HG03108 (cell line): ENCODE results near the gene NUDT22.

Source experiments
- ATAC-seq: cut with Tn5 transposase; IDR thresholded peaks from one replicate; pipeline ENCODE4 v1.9.1; 2021; ENCODE audit warnings: moderate library complexity; ENCODE audit not compliant: unreplicated experiment

The NUDT22 gene

DNA sequence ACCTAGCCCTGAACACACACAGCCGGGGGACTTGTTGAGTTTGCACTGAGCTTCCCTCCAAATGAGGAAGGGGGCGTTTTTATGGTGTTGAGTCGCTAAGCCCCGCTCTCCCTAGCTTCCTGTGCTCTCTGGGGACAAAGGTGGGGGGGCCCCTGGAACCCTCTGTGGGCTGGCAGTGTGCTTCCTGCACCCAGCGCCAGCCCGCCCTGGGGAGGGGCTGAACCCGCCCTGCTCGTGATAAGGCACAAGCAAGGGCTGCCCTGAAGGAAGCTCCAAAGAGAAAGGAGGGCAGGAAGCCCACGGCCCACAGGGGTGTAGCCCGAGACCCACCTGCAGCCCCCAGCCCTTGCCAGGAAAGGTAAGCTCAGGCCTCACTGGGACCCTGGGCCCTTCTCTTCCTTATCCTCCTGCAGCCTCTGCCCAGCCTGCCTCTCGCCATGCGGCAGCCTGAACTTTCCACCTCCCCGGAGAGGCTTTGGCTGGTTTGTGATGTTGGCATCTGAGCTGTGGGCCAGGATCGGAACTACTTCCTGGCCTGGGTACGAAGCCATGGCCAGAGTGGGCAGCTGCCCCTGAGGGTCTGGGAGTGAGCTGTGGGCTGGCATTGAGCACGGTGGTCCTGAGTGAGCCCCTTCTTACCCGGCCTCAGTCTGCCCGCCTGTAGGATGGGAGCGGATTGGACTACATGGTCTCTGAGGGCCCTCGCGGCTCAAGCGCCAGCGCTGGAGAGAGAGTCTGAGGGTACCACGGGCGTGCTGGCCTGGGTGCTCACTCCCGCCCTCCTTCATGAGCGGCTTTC lies 19.4 kb upstream of the NUDT22 start, which contains the start of gene FERMT3:
FERMT3 (plus strand) TSS at position 265 of the 799 bp plus-strand sequence. CDS start 644 bp downstream, outside the sequence.
- ATAC-seq, result peak; percentile 39

- ATAC-seq, result peak; percentile 51
These were observed 18.6 kb upstream of the NUDT22 start for GRCh38 chr11:64207256-64208085.

- ATAC-seq, result no peak
These were observed 17.8 kb upstream of the NUDT22 start for GRCh38 chr11:64208086-64208795.

- no peak for ATAC-seq
These were observed 17.1 kb upstream of the NUDT22 start for GRCh38 chr11:64208796-64209562.

DNA sequence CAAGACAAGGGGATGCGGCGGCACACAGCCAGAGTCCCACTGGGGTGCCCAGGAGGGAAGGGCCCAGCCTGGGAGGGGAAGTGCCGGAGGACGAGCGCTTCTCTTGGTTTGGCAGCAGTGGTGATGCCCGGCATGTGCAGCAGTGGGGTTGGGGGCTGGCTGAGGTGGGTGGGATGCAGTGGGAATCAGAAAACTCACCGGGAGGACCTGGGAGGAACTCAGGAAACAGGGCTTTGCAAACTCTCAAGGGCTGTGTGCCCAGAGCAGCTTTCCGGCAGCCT lies 16.6 kb upstream of the NUDT22 start:
- ATAC-seq, result no peak

GRCh38 chr11:64210301-64211020 lies 15.6 kb upstream of the NUDT22 start:
- no peak for ATAC-seq

DNA sequence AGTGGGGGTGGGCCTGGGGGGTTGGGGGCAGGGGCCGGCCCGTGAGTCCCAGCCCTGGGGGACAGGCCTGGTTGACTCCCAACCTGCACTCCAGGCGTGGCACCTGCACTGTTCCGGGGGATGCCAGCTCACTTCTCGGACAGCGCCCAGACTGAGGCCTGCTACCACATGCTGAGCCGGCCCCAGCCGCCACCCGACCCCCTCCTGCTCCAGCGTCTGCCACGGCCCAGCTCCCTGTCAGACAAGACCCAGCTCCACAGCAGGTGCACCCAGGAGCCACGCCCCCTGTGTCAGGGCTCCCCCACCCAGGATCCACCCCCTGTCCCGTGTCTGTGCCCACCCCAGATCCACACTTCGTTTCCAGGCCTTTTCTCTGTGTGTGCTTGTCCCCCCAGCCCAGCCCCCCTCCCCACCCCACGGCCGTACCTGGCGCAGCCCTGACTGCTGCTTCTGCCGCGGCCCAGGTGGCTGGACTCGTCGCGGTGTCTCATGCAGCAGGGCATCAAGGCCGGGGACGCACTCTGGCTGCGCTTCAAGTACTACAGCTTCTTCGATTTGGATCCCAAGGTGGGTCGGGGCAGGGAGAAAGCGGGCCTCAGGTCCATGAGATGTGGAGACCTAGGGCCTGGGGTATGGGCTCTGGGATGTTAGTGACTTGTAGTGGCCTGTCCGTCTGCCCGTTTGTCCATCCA lies 14.7 kb upstream of the NUDT22 start:
- no peak for ATAC-seq

GRCh38 chr11:64216879-64217278 lies 9.2 kb upstream of the NUDT22 start:
- no peak for ATAC-seq

DNA sequence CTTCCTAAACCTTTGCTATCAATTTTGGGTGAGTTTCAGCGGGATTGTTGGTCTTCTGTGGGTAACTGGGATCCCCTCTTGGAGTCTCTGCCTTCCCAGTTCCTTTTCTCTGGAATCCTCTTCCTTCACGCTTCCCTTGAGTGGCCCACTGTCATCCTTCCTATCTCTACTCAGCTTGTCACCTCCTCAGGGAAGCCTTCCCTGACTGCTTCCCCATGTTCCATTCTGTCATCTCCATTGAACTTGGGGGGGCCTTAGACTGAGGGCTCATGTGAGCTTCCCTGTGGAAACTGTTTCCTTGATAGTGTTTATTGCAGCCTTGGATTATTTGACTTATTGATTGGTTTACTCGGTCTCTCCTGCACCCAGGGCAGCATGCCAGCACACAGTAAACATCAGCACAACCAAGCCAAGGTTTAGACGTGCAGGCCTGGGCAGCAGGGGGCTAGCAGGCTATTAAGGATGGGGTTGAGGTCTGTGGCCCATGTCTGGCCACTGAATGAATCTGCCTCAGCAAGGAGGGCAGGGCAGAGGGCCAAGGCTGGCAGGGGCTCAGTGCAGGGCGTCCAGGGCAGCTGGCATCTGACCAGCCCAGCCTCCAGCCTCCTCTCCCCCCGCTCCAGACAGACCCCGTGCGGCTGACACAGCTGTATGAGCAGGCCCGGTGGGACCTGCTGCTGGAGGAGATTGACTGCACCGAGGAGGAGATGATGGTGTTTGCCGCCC lies 7.3 kb upstream of the NUDT22 start:
- no peak for ATAC-seq

GRCh38 chr11:64219354-64219684 lies 6.8 kb upstream of the NUDT22 start:
- ATAC-seq, result no peak

DNA sequence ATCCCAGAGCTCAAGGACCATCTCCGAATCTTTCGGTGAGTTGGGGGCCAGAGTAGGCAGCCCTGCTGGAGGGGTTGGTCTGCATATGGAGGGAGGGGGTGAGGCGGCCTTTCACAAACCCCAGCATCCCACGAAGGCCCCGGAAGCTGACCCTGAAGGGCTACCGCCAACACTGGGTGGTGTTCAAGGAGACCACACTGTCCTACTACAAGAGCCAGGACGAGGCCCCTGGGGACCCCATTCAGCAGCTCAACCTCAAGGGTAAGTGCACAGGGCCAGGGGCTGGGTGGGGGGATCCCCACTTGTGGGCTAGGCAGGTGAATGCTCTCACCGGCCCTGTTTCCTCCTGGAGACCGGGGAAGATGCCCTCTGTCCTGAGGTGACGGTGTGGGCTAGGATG lies 6.3 kb upstream of the NUDT22 start:
- ATAC-seq, result no peak

- no peak for ATAC-seq
These were observed 5.8 kb upstream of the NUDT22 start for GRCh38 chr11:64220271-64220670.

DNA sequence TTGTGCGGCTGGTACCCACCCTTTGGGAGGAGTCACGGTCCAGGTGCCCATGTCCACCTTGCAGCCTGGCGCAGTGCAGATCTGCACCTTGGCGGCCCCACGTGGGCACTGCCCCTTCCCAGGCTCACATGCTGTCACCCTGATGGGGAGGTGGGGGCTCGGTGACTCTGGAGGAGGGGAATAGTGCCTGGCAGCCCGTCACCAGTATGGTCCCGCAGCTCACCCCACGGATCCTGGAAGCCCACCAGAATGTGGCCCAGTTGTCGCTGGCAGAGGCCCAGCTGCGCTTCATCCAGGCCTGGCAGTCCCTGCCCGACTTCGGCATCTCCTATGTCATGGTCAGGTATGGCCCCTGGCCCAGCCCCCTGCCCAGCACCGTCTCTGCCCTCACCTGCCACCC lies 5.3 kb upstream of the NUDT22 start:
- no peak for ATAC-seq

- ATAC-seq, result no peak
These were observed 3.4 kb upstream of the NUDT22 start for GRCh38 chr11:64222651-64223000.

DNA sequence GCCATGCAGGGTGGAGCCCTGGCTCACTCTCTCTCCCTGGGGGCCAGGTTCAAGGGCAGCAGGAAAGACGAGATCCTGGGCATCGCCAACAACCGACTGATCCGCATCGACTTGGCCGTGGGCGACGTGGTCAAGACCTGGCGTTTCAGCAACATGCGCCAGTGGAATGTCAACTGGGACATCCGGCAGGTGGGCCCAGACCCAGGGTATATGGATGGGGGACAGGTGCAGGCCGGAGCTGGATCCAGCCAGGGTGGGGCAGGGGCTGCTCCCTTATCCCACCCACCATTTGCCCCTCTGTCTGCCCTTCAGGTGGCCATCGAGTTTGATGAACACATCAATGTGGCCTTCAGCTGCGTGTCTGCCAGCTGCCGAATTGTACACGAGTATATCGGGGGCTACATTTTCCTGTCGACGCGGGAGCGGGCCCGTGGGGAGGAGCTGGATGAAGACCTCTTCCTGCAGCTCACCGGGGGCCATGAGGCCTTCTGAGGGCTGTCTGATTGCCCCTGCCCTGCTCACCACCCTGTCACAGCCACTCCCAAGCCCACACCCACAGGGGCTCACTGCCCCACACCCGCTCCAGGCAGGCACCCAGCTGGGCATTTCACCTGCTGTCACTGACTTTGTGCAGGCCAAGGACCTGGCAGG lies 2.9 kb upstream of the NUDT22 start:
- no peak for ATAC-seq

DNA sequence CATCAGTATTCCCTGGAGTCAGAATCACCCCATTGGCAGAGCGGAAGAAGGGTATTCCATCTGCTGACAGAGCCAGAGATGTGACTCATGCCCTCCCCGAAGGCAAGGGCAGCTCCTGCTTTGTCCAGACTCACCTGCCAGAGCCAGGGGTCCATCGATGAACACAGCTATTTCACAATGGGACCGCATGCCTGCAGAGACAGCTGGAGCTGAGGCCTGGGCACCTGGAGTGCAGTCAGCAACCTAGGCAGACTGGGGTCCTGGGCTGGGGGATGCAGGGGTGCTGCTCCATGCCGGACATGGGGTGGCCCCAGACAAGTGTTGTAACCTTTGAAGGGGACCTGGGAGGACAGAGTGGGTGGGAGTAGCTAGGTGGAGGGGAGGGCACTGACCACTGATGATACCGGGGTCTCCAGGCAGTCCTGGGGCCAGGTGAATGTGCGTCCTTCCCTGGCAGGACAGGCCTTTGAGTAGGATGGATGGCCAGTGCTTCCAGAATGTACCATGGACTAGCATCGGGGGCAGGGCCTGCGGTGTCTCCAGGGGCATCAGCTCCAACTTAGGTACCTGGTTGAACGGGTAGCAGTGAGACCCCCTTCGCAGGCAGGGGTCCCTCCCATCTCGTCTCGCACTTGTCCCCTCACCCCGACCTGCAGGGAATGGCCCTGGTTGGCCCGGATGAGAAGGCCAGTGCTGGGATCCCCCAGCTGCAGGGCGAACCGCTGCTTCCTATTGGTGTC lies 1.8 kb upstream of the NUDT22 start:
- no peak for ATAC-seq

- no peak for ATAC-seq
These were observed 1.0 kb upstream of the NUDT22 start for GRCh38 chr11:64224891-64225607.
